Left lung (tissue), 10 donors: ENCODE measurements around the gene PTPA. TPM values are rescaled to one million over a fixed set of nuclear protein-coding genes. Genes with fewer than 3 reads are reported as not detected.
"Not testable (repeated sequence)": the region's sequence is repeated elsewhere in the genome, so short reads cannot be mapped to it uniquely, and the experiment has no call there.

ENCODE experiments used
- ATAC-seq: fragments of 200-7000 bp; cut with Tn5 transposase; one replicate; pipeline ENCODE4 v1.9.1; 2020; ENCODE audit warnings: moderate library complexity
- DNase-seq, 4 donors: peaks; one replicate each; pipeline ENCODE4 v3.0.0-alpha.2; 2013 to 2020
- H3K27ac ChIP-seq, 2 donors: fragments of 200-600 bp; sonication (generic) in 1 of 2; one replicate each; pipeline versions ENCODE4 v1.5.0 to v1.8.0; 2020 to 2021
- H3K27me3 ChIP-seq, 2 donors: fragments of 200-600 bp; sonication (generic) in 1 of 2; one replicate each; pipeline versions ENCODE4 v1.5.0 to v1.8.0; 2020 to 2021
- H3K36me3 ChIP-seq, 2 donors: fragments of 200-600 bp; sonication (generic) in 1 of 2; one replicate each; pipeline versions ENCODE4 v1.5.0 to v1.8.0; 2020 to 2021
- H3K4me1 ChIP-seq, 2 donors: fragments of 200-600 bp; one replicate each; pipeline ENCODE4 v1.8.0; 2021
- H3K4me3 ChIP-seq, 2 donors: fragments of 200-600 bp; sonication (generic) in 1 of 2; one replicate each; pipeline versions ENCODE4 v1.5.0 to v1.8.0; 2020 to 2021; ENCODE audit warnings: mild to moderate bottlenecking in 1 of 2
- H3K9me3 ChIP-seq, 2 donors: fragments of 200-600 bp; sonication (generic) in 1 of 2; one replicate each; pipeline versions ENCODE4 v1.5.0 to v1.8.0; 2020 to 2021
- CTCF ChIP-seq, 2 donors: fragments of 200-600 bp; sonication (generic) in 1 of 2; IDR thresholded peaks; one replicate each; pipeline versions ENCODE4 v1.5.0 to v1.8.0; 2021; ENCODE audit warnings: antibody characterized with exemption in 2 of 2
- intact Hi-C, 2 donors: fragments of 100-400 bp; cut with DNase I; formaldehyde crosslinking; loops; one replicate each; pipeline versions ENCODE4 v1.11.2 to v1.14.2; 2022
- polyA plus RNA-seq, 6 donors: library from polyadenylated mRNA; unstranded; fragments of 120-200 nt; gene quantifications; one replicate each; pipeline ENCODE4 v1.2.1, GENCODE V29; 2013; ENCODE audit not compliant: insufficient read length in 6 of 6
- total RNA-seq, 2 donors: library from RNA; stranded (reverse); fragmentation: NEBNext Ultra II Directional; extraction: Animal tissue kit (Norgen Biotek cat#: 25700); gene quantifications; one replicate each; pipeline ENCODE4 v1.2.1, GENCODE V29; 2021
- donor health status: DM: no; HTN: yes; CAD: no.
- donor health status: DM: no; HTN: no; CAD: no.

PTPA gene
- total and polyA plus RNA-seq, 8 donors: 120 to 148 (median 140) TPM

- Histone ChIP-seq H3K36me3 (peaks cover 0 to 80% of the 10 kb centered on the region in 2 donors), H3K4me1 (peaks cover 0 to 10% of the 10 kb centered on the region in 2 donors), H3K27me3 (no peaks in the 10 kb centered on the region), H3K4me3 (no peak overlapping the region), H3K9me3 (no peaks in the 10 kb centered on the region), H3K27ac (no peak overlapping the region)
- DNase-seq (peak in 1 of 4 donors; percentile 10), ATAC-seq (no peak)
- intact Hi-C loops: no loop called here
- no peak for TF ChIP-seq CTCF (IDR thresholded peaks at IDR 0.05)
Measured at GRCh38 chr9:129124506-129125069, 13.4 kb downstream of the PTPA start.

- no peak overlapping the region for H3K27ac ChIP-seq
- no peaks in the 10 kb centered on the region for H3K27me3 ChIP-seq
- DNase-seq (peak in 1 of 4 donors; percentile 36), ATAC-seq (peak; percentile 22)
- no peak for TF ChIP-seq CTCF (IDR thresholded peaks at IDR 0.05)
- peaks cover 0 to 10% of the 10 kb centered on the region in 2 donors for H3K4me1 ChIP-seq
- intact Hi-C loops: no loop called here
- no peak overlapping the region for H3K4me3 ChIP-seq
- peaks cover 0 to 85% of the 10 kb centered on the region in 2 donors for H3K36me3 ChIP-seq
- H3K9me3 ChIP-seq: no peaks in the 10 kb centered on the region
Measured at GRCh38 chr9:129125478-129125877, 14.3 kb downstream of the PTPA start.

DNA sequence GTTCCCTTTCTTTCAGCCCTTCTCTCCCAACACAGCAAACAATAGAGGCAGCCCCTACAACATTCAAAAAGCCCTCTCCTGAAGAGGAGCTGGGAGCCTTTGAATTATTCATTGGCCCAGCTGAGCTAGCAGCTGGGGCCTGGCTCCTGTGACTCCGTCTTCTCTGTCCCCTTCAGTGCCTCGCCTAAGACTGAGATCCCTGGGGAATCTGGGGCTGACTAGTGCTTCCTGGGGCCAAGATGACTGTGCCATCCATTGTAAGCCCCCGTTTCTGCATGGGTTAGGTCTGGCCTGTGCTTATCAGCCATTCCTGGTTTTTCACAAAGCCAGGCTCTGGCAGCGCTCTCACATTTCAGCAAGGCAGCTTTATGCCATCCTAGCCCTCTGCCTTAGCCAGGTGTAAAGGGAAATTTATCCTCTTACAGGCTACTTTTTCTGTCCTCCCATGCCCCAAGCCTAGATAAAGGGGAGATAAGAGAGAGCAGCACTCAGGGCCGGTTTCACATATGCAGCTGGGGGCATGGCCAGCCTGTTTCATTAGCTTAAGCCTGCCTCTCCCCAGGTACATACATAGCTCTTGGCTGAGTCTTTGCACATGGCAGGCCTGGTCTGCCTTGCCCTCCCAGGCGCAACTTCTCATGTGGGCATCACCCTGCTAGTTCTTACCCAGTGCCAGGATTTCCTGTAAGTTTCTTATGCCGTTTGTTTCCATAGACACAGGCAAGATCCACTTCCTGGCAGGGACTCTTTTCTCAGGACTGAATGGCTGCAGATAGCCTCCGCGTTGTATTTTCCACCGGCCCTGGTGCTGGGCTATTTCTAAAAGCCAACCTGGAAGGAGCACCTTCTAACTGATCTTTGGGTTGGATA, 15.8 kb downstream of the PTPA start:
- TF ChIP-seq CTCF (IDR thresholded peaks at IDR 0.05): no peak
- Histone ChIP-seq H3K9me3 (no peaks in the 10 kb centered on the region), H3K27ac (peak overlapping the region in 1 of 2 donors; percentile 2), H3K36me3 (peaks cover 0 to 82% of the 10 kb centered on the region in 2 donors), H3K4me1 (peaks cover 0 to 17% of the 10 kb centered on the region in 2 donors), H3K4me3 (no peak overlapping the region), H3K27me3 (no peaks in the 10 kb centered on the region)
- ATAC-seq (no peak), DNase-seq (peak in 1 of 4 donors; percentile 31)
- intact Hi-C loops: no loop called here

DNA sequence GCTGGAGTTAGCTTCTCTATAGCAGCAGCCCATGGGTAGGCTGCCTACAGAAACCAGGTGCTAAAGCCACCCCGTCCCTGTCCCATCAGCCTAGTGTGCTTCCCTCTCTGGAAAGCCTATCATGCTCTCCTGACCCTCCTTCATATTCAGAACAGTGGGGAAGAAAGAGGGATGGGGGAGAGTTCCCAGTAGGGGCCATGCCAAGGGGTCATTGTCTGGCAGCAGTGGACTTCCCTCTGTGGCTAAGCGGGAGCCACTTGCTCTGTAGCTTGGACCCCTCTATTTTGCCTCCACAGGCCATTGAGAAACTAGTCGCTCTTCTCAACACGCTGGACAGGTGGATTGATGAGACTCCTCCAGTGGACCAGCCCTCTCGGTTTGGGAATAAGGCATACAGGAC, 17.5 kb downstream of the PTPA start:
- ATAC-seq (no peak), DNase-seq (no peak)
- Histone ChIP-seq H3K4me3 (no peak overlapping the region), H3K27me3 (no peaks in the 10 kb centered on the region), H3K4me1 (peaks cover 0 to 18% of the 10 kb centered on the region in 2 donors), H3K9me3 (no peaks in the 10 kb centered on the region), H3K27ac (no peak overlapping the region), H3K36me3 (peaks cover 0 to 82% of the 10 kb centered on the region in 2 donors)
- intact Hi-C loops: no loop called here
- TF ChIP-seq CTCF (IDR thresholded peaks at IDR 0.05): no peak

- intact Hi-C loops, H3K27ac ChIP-seq, H3K27me3 ChIP-seq, H3K4me3 ChIP-seq, ATAC-seq, H3K9me3 ChIP-seq: not testable (repeated sequence)
- Histone ChIP-seq H3K36me3 (peaks cover 0 to 80% of the 10 kb centered on the region in 2 donors), H3K4me1 (peaks cover 0 to 16% of the 10 kb centered on the region in 2 donors)
- DNase-seq: peak in 1 of 4 donors; percentile 38
Measured at GRCh38 chr9:129130271-129130670, 19.1 kb downstream of the PTPA start.
